Activated T-helper 1 cell treated with anti-CD3 and anti-CD28 coated beads, Interleukin-2, amount 50 U/mL, for 16 hours (primary cell): ENCODE data around the gene KCNT1.

Experiments
- DNase-seq, 2 donors: peaks; one replicate each; pipeline ENCODE4 v3.0.0-alpha.2; 2020; ENCODE audit warnings: low read depth in 1 of 2, low spot score in 1 of 2

KCNT1 gene

DNA sequence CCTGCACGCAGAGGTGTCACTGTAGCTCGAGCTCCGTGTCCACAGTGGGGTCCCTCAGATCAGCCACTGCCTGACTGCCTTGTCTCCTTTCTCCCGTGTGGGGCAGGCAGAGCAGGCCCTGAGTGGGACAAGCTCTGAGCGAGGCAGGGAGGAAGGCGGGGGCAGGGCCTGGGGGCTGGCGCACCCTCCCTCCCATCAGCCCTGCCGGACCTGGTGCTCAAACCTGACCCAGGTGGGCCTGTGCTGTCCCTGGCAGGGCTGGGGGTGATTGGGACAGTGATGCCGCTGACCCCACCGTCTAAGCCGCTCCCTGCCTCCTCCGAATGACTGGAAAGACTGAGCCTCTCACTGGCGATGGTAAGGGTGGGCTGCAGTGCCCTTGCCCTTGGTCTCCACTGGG lies 60.9 kb downstream of the KCNT1 start:
- DNase-seq, result no peak

DNA sequence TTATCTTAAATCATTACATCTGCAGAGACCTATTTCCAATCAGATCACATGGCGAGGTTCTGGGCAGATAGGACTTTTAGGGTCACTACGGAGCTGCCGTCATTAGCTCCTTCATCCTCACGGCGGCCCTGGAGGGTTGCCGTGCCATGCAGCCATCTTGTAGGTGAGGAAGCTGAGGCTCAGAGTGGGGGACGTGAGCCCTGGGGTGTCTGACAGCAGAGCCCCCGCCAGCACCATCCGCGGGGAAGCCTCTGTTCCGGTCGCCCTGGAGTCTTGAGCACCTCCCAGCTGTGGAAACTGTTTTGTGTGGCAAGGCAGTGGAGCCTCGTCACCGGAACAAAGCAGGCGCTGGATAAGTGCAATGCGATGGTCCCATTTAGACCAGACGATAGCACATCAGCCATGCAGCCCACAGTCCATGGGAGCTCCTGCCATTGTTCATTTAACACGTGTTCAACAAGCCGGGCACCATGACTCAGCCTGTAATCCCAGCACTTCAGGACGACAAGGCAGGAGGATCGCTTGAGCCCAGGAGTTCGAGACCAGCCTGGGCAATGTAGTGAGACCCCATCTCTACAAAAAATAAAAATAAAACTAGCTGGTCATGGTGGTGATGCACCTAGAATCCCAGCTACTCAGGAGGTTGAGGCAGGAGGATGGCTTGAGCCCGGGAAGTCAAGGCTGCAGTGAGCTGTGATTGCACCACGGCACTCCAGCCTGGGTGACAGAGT lies 61.9 kb downstream of the KCNT1 start:
- DNase-seq, result no peak

DNA sequence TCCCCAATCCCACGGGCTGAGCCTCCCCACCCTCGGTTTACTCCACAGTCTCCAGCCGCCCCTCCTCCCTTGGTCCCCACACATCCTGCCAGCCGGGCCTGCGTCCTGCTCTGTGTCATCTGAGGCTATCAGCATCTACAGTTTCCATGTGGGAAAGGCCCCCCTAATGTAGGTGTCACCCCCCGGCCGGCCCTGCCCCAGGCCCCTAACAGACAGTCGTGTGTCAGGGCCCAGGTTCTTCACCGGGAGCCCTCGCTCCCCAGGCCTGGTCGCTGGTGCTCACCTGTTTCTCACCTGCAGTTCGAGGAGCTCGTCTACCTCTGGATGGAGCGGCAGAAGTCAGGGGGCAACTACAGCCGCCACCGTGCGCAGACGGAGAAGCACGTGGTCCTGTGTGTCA lies 62.7 kb downstream of the KCNT1 start:
- no peak for DNase-seq

DNA sequence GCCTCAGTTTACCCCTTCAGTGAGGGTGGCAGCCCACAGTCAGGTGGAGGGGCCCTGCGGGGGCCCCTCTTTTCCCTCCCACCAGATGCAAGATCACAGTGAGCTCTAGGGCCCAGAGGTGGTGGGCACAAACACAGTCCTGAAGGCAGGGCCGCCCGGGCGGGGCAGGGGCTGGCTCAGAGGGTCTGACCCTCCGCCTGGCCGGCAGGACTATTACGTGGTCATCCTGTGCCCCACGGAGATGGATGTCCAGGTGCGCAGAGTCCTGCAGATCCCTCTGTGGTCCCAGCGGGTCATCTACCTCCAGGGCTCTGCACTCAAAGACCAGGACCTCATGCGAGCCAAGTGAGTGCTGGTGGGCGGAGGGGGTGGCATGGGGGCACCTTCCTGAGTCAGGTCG lies 63.4 kb downstream of the KCNT1 start:
- no peak for DNase-seq

DNA sequence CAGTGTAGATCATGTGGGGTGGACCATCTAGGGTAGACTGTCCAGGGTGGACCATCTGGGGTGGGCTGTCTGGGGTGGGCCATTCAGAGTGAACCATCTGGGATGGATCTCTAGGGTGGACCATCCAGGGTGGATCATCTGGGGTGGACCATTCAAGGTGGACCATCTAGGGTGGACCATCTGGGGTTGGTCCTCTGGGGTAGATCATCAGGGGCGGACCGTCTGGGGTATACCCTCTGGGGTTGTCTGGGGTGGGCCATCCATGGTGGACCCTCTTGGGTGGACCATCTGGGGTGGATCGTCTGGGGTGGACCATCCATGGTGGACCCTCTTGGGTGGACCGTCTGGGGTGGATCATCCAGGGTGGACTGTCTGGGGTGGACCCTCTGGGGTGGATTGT lies 64.3 kb downstream of the KCNT1 start:
- DNase-seq, result no peak

DNA sequence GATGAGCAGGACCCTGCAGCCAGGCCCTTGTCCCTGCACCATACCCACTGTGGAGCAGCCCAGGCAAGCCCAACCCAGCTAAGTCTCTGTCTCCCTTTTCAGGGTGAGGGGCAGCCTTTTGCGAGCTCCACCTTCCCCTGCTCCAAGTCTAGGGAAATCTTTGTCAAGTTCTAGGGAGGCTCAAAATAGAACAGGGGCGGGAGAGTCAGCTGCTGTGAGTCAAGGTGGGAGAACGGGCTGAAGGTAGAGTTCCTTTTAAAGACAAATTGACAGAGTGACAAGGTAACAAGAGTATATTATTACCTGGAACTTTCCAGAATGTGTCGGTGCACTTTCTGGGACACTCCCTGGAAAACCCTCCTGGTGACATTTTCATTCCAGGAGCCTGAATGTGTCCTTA lies 64.7 kb downstream of the KCNT1 start:
- no peak for DNase-seq

DNA sequence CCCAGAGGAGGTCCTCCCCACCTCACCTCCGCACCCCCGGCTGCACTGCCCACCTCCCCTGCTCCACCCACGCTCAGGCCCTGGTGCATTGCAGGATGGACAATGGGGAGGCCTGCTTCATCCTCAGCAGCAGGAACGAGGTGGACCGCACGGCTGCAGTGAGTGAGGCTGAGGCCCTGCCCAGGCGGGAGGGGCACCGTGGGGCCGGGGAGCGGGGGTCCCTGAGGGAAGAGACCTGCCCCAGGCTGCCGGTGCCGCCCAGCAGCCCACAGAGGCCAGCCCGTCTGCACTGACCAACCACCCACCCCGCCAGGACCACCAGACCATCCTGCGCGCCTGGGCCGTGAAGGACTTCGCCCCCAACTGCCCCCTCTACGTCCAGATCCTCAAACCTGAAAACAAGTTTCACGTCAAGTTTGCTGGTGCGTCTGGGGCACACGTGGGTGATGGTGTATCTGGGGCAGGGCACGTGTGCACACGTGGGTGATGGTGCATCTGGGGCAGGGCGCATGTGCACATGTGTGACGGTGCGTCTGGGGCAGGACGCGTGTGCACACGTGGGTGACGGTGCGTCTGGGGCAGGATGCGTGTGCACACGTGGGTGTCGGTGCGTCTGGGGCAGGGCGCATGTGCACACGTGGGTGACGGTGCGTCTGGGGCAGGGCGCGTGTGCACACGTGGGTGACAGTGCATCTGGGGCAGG lies 66.7 kb downstream of the KCNT1 start:
- no peak for DNase-seq

DNA sequence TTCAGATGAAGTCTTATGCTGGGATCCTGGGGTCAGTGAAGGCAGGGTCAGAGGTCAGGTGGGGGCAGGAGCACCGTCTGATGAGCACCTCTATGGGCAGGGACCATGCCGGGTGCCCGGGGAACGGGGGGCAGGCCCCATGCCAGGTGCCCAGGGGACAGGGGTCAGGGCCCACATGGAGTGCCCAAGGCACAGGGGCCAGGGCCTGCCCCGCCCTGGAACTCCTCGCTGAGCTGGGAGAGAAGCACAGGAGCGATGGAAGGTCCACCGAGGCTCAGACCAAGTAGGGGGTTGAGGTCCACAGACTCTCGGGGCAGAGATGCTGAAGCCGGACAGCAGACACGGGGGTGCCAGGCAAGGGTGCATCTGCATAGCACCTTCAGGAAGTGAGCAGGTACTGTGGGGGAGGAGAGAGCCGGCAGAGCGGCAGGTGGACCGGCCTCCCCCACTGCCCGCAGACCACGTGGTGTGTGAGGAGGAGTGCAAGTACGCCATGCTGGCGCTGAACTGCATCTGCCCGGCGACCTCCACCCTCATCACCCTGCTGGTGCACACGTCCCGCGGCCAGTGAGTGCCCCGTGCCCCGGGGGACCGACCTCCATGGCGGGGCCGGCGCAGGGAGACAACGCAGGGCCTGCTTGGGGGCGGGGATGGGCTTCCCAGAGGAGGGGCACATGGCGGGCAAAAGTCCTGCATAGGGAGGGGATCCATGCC lies 67.7 kb downstream of the KCNT1 start:
- no peak for DNase-seq

DNA sequence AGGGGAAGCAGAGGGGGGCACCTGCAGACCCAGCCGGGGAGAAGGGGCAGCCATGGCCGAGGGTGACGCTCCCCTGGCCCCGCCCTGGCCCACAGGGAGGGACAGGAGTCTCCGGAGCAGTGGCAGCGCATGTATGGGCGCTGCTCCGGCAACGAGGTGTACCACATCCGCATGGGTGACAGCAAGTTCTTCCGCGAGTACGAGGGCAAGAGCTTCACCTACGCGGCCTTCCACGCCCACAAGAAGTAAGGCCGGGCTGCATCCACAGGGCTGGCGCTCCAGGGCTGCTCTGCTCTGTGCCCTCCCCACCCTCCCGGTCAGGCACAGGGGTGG lies 68.2 kb downstream of the KCNT1 start:
- DNase-seq, result no peak

DNA sequence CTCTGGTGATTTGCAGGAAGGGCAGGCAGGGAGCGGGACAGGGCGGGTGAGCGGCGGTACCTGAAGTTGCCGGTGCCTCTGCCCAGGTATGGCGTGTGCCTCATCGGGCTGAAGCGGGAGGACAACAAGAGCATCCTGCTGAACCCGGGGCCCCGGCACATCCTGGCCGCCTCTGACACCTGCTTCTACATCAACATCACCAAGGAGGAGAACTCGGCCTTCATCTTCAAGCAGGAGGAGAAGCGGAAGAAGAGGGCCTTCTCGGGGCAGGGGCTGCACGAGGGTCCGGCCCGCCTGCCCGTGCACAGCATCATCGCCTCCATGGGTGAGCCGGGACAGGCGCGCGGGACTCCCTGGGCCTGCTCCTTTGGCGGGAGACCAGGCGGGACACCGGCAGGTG lies 68.8 kb downstream of the KCNT1 start:
- DNase-seq, result no peak

DNA sequence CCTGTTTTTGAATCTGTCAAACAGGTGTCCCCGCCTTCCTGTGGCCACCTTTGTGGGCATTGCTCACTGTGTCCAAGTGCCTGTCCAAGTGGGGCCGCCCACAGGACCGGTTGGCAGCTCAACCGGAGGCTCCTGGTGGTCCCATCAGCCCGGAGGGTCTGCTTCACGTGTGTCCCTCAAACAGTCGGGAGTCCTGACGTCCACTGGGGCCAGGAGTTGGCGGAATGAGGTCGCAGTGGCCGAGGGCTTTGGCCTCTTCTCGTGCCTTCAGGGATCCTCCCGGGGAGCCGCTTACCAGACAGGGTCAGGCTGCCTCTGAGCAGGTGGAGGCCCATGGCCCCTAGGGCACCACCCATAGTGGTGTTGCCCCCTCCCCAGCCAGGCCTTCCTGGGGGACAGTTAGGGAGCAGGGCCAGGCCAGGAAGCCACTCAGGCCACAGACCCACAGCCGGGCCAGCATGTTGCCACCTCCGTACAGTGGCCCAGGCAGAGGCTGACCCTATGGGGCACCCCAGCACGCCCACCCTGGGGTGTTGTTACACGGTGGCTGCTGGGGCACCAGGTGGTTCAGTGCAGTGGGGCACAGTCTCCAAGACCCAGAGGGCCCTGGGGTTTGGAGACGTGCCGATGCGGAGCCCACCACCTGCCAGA lies 69.5 kb downstream of the KCNT1 start:
- no peak for DNase-seq

DNA sequence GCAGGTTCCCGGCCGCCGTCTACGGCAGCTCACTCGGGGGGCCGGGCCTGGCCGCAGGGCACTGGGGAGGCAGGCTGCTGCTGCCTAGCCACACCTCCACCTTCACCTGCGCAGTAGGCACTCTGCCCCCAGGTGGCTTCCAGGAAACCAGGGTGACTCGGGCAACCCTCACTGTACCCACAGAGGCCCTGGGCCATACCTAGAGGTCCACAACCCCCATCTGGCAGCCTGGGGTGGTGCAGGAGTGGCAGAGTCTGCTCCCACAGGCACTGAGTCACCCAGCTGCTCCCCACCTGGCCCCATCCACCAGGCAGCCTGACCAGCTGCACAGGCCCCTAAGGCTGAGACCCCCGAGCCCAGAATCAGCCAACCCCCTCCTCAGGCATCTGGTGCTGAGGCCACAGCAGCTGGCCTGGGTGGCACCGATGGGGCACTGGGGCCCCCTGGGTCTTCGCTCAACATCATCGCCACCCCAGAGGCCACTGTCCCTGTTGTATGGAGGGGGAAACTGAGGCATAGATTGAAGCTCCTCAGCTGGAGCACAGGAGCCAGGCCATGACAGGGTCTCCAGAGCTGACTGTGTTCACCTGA lies 70.2 kb downstream of the KCNT1 start:
- no peak for DNase-seq

DNA sequence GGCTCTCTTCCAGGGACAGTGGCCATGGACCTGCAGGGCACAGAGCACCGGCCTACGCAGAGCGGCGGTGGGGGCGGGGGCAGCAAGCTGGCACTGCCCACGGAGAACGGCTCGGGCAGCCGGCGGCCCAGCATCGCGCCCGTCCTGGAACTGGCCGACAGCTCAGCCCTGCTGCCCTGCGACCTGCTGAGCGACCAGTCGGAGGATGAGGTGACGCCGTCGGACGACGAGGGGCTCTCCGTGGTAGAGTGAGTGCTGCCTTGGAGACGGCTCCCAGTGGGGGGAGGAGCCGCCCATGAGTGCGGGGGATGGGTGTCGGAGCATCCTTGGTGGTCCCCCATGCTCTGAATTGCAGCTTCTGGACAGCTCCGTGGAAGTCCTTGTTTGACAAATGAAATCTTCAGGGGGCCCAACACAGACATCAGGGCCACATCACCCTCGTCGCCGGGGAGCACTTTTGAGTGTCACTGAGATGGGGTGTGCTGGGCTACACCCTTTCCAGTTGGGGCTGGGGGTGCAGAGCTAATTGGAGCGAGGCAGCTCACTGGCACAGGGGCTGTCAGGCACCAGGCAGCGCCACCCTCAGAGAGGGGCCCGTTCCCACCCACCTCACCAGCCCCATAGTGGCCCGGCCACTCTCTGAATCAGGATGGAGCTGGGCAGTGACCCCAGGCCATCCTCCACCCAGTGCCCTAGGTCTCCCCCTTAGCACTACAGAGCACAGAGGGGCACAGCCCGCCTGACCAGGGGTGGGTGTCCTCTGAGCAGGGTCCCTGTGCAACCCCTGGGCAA lies 70.9 kb downstream of the KCNT1 start:
- DNase-seq, result no peak

DNA sequence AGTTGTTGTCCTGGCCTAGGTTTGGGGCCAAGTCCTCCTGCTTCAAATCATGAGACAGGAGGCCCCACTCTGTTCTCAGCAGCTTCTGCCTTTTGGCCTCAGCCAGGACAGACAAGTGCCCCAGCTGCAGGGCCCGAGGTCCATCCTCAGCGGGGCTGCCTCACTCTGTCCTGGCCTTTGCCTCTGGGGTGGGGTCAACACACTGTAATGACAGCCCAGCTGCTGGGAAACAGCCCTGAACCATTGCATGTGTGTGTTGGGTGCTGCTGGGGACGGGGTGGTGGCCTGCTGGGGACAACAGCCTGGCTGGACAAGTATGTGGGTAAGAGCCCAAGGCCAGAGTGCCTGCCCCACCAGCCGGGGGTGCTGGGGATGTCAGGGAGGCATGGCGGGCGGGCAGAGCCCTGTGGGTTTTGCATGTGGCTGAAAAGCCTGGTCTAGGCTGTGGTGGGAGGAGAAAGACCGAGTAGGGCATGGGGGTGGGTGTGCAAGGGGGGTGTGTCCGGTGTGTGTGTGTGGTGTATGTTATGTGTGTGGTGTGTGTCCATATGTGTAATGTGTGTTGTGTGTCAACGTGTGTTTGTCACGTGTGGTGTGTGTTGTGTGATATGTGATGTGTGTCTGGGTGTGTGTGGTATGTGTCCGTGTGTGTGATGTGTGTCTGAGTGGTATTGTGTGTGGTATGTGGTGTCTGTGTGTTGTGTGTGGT lies 71.7 kb downstream of the KCNT1 start:
- no peak for DNase-seq

DNA sequence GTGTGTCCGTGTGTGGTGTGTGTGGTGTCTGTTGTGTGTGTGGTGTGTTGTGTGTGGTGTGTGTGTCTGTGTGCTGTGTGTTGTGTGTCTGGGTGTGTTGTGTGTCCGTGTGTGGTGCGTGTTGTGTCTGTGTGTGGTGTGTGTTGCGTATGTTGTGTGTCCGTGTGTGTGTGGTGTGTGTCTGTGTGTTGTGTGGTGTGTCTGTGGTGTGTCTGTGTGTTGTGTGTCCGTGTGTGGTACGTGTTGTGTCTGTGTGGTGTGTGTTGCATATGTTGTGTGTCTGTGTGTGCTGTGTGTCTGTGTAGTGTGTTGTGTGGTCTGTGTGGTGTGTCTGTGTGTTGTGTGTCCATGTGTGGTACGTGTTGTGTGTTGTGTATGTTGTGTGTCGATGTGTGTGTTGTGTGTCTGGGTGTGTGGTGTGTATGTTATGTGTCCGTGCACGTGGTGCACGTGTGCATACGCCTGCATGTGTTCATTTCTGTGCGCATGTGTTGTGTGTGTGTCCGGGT lies 72.3 kb downstream of the KCNT1 start:
- no peak for DNase-seq

DNA sequence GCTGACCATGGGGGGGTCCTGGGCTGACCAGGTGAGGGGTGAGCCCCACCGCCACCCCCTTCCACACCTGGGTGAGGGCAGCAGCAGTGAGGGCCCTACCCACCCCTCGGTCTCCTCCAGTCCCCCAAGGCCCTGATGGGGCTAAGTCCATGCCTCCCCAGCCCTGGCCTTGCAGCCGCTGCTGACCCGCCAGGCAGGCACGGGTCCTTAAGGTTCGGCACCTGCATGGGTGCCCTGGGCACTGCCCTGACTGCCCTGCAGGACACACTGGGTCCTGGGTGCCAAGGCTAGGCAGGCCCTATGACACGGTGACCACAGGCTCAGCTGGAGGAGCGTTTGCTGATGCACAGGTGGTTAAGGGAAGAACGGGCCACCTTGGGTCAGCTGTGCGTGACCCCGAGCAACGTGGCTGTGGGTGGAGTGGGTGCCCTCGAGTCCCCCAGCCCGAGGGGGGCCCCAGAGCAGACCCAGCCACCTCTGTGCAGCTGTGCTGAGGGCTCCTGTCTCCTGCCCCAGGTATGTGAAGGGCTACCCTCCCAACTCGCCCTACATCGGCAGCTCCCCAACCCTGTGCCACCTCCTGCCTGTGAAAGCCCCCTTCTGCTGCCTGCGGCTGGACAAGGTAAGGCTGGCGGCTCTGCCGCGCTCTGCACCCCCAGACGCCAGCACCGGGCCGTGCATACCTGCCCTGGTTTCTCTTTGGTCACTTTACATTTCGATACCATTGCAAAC lies 73.0 kb downstream of the KCNT1 start:
- no peak for DNase-seq

DNA sequence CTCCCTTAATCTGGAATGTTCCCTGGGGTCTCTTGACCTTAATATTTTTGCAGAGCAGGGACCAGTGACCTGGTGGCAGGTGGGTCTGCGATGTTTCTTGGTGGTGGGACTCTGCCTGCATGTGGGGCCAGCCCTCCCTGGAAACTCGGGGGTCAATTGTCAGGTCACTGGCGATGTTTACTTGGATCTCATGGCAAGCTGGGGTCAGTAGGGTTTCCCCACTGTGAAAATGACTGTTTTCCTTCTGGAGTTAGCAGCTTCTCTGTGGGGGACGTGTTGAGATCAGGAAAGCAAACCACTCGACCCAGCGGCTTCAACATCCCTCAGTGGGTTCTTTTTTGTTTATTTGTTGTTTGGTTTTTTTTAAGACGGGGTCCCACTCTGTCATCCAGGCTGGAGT lies 73.9 kb downstream of the KCNT1 start:
- no peak for DNase-seq

DNA sequence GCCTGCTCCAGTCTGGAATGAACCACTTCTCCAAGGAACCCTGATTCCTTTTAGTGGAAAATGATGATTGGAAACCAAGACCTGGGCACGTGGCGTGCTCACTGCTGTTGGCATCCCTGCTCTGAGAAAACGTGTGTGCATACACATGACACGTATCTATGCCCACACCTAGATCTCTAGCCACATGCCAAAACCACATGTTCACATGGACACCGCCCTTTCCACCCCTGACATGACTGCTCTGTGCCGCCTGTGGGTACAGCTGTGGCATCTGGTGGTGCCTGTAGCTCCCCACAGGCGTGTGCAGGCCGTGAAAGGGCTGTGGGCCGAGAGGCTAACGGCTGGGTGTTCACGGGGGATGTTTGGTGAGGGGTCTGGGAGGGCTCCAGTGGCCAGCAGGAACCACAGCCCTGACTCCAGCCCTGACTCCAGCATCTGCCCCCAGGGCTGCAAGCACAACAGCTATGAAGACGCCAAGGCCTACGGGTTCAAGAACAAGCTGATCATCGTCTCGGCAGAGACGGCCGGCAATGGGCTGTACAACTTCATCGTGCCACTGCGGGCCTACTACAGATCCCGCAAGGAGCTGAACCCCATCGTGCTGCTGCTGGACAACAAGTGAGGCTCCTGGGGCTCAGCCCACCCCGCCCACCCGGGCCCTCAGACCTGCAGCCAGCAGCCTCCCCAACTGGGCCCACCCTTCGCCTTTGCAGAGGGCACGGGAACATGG lies 75.1 kb downstream of the KCNT1 start:
- DNase-seq, result no peak
